Keratinocyte (primary cell): ENCODE results near the gene PDE4C. TPM values are rescaled to one million over a fixed set of nuclear protein-coding genes. Genes with fewer than 3 reads are reported as not detected.
A peak's percentile ranks its signal among the peaks of the same experiment; 100 is the strongest.

Experiments used
- DNase-seq: peaks from one replicate; pipeline ENCODE4 v3.0.0-alpha.2; 2011; ENCODE audit warnings: low read depth, missing footprints, low spot score
- FAIRE-seq: peaks from 2 replicates; lab custom pipeline; 2011; peaks lifted over from hg19 to GRCh38; lab: Jason Lieb, UNC
- H2AFZ ChIP-seq: 2 replicates; pipeline ENCODE4 v1.6.0; 2012; ENCODE audit warnings: low read length, control low read depth, inconsistent platforms; ENCODE audit not compliant: control insufficient read depth
- H3K27ac ChIP-seq: 2 replicates; pipeline ENCODE4 v1.5.1; 2011; ENCODE audit warnings: low read length; ENCODE audit not compliant: control insufficient read depth, insufficient read depth
- H3K27me3 ChIP-seq: 3 replicates; pipeline ENCODE4 v1.6.0; 2011; ENCODE audit warnings: low read length; ENCODE audit not compliant: control insufficient read depth, insufficient read depth; ENCODE audit errors: extremely low read depth
- H3K36me3 ChIP-seq, 2 experiments: 2 replicates in 1 of 2; 3 replicates in 1 of 2; pipeline ENCODE4 v1.5.1; 2011; ENCODE audit warnings: low read length in 2 of 2, mild to moderate bottlenecking in 1 of 2; ENCODE audit not compliant: control insufficient read depth in 2 of 2, insufficient read depth in 2 of 2; ENCODE audit errors: extremely low read depth in 1 of 2
- H3K4me1 ChIP-seq: 3 replicates; pipeline ENCODE4 v1.5.1; 2011; ENCODE audit warnings: low read length; ENCODE audit not compliant: control insufficient read depth, insufficient read depth; ENCODE audit errors: extremely low read depth
- H3K4me2 ChIP-seq: 3 replicates; pipeline ENCODE4 v1.6.0; 2011; ENCODE audit warnings: low read depth, low read length; ENCODE audit not compliant: control insufficient read depth, insufficient read depth; ENCODE audit errors: extremely low read depth
- H3K4me3 ChIP-seq, 3 experiments: fragments of 200-600 bp in 1 of 3; sonication (generic) in 1 of 3; 2 replicates in 2 of 3; 3 replicates in 1 of 3; pipeline ENCODE4 v1.5.1; 2011 to 2016; ENCODE audit warnings: low read length in 3 of 3, mild to moderate bottlenecking in 3 of 3, control low read depth in 2 of 3, inconsistent platforms in 1 of 3, low read depth in 1 of 3, mixed read lengths in 1 of 3, mixed run types in 1 of 3, moderate library complexity in 1 of 3; ENCODE audit not compliant: control insufficient read depth in 2 of 3, insufficient read depth in 2 of 3; ENCODE audit errors: extremely low read depth in 1 of 3
- H3K79me2 ChIP-seq: 2 replicates; pipeline ENCODE4 v1.6.0; 2012; ENCODE audit warnings: low read length; ENCODE audit not compliant: control insufficient read depth, insufficient read depth
- H3K9ac ChIP-seq: 3 replicates; pipeline ENCODE4 v1.6.0; 2011; ENCODE audit warnings: low read length; ENCODE audit not compliant: control insufficient read depth, insufficient read depth; ENCODE audit errors: extremely low read depth
- H3K9me1 ChIP-seq: 3 replicates; pipeline ENCODE4 v1.6.0; 2011; ENCODE audit warnings: low read length; ENCODE audit not compliant: control insufficient read depth, insufficient read depth; ENCODE audit errors: extremely low read depth
- H3K9me3 ChIP-seq: 2 replicates; pipeline ENCODE4 v1.5.1; 2012; ENCODE audit warnings: low read depth, low read length; ENCODE audit not compliant: control insufficient read depth
- H4K20me1 ChIP-seq: 3 replicates; pipeline ENCODE4 v1.6.0; 2011; ENCODE audit warnings: low read length; ENCODE audit not compliant: control insufficient read depth, insufficient read depth; ENCODE audit errors: extremely low read depth
- EZH2 ChIP-seq: IDR thresholded peaks from one replicate; pipeline ENCODE4 v1.6.1; 2012; ENCODE audit warnings: inconsistent platforms, mild to moderate bottlenecking, low read length, moderate library complexity
- dilution Hi-C: fragments of 300-500 bp; cut with MboI; formaldehyde crosslinking; loops from one replicate; pipeline ENCODE4 v1.7.0; 2020; ENCODE audit warnings: low sequenced_read_pairs; ENCODE audit not compliant: extremely low pct_ligation_motif_present
- polyA plus RNA-seq, 5 experiments: library from polyadenylated mRNA; depleted of rRNA in 3 of 5; stranded (reverse) in 3 of 5; stranded (forward) in 1 of 5; unstranded in 1 of 5; fragments of >200 nt; gene quantifications; 1 replicate in 1 of 5; 2 replicates in 3 of 5; 3 replicates in 1 of 5; pipeline versions ENCODE4 v1.2.1 to v1.2.3, GENCODE V29; 2011 to 2012; ENCODE audit warnings: missing spikeins in 2 of 5, low read depth in 1 of 5, low replicate concordance in 1 of 5
- TF ChIP-seq, protein P1 (sequence below), 3 experiments: IDR thresholded peaks in 1 of 3; conservative IDR thresholded peaks in 1 of 3; optimal IDR thresholded peaks in 1 of 3; 2 replicates in 2 of 3; 3 replicates in 1 of 3; pipeline versions ENCODE3 to v1.5.1; 2011; ENCODE audit warnings: low read length in 3 of 3, mild to moderate bottlenecking in 3 of 3, moderate library complexity in 2 of 3, control low read depth in 1 of 3, inconsistent platforms in 1 of 3; ENCODE audit not compliant: insufficient read depth in 2 of 3; ENCODE audit errors: extremely low read depth in 1 of 3

PDE4C gene
- polyA plus RNA-seq, 1 donor (not counting 4 experiments of a cell fraction or from before 2014, with no cell fraction given), result not detected

DNA sequence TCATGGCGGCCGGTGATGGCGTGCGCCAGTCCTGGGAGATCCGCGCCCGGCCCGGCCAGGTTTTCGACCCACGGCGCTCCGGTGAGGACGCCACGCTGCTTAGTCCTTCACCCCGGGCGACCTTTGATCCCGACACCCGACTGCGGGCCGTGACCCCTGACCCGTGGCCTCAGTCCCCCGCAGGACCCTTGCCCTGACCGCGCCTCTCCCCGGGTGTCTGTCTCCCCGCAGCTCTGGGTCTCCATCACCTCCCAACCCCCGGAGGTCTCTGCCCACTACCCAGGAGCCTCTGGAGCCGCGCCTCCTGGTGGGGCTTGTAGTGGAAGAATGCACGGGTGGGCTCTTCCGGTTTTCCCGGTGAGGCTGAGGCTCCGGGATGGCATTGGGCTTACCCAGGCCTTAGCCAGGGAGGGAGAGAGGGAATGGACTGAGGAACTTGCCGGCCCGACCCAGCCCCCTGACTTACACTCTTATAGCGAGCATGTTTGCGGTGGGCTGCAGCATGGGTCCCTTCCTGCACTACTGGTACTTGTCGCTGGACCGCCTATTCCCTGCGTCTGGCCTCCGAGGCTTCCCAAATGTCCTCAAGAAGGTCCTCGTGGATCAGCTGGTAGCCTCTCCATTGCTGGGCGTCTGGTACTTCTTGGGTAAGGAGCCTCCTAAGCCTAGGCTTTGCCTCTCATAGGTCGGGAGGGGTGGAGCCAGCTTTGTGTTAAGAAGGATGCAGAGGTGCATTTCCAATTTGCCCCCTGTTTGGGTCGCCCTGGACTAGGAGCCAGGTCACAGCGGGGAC lies 32.7 kb downstream of the PDE4C start:
- H3K4me2 ChIP-seq, result peak overlapping the region; percentile 98
- H3K9ac ChIP-seq, result peak overlapping the region; percentile 82
- TF ChIP-seq, protein P1, sequence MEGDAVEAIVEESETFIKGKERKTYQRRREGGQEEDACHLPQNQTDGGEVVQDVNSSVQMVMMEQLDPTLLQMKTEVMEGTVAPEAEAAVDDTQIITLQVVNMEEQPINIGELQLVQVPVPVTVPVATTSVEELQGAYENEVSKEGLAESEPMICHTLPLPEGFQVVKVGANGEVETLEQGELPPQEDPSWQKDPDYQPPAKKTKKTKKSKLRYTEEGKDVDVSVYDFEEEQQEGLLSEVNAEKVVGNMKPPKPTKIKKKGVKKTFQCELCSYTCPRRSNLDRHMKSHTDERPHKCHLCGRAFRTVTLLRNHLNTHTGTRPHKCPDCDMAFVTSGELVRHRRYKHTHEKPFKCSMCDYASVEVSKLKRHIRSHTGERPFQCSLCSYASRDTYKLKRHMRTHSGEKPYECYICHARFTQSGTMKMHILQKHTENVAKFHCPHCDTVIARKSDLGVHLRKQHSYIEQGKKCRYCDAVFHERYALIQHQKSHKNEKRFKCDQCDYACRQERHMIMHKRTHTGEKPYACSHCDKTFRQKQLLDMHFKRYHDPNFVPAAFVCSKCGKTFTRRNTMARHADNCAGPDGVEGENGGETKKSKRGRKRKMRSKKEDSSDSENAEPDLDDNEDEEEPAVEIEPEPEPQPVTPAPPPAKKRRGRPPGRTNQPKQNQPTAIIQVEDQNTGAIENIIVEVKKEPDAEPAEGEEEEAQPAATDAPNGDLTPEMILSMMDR (optimal IDR thresholded peaks at IDR 0.05 in 1 of 3, IDR thresholded peaks at IDR 0.05 in 1 of 3, conservative IDR thresholded peaks at IDR 0.05 in 1 of 3; ENCODE audit: extremely low read depth in 1 of 3, insufficient read depth in 2 of 3, low read length in 3 of 3), result no peak
- TF ChIP-seq EZH2, result no peak
- dilution Hi-C loops, result no loop called here
- FAIRE-seq, result no peak
- DNase-seq, result no peak
- H3K27ac ChIP-seq, result peak overlapping the region; percentile 63
- H3K27me3 ChIP-seq, result no peaks in the 10 kb centered on the region
- peaks cover 4% of the 10 kb centered on the region for H3K9me1 ChIP-seq
- peak overlapping the region; percentile 71 for H2AFZ ChIP-seq
- peak overlapping the region; percentile 83 to 89 (median 86) for H3K4me3 ChIP-seq
- no peaks in the 10 kb centered on the region for H4K20me1 ChIP-seq
- H3K4me1 ChIP-seq, result peaks cover 20% of the 10 kb centered on the region
- no peaks in the 10 kb centered on the region for H3K9me3 ChIP-seq
- H3K36me3 ChIP-seq, result peaks cover 4 to 9% of the 10 kb centered on the region in 2 experiments
- H3K79me2 ChIP-seq, result peaks cover 6% of the 10 kb centered on the region

DNA sequence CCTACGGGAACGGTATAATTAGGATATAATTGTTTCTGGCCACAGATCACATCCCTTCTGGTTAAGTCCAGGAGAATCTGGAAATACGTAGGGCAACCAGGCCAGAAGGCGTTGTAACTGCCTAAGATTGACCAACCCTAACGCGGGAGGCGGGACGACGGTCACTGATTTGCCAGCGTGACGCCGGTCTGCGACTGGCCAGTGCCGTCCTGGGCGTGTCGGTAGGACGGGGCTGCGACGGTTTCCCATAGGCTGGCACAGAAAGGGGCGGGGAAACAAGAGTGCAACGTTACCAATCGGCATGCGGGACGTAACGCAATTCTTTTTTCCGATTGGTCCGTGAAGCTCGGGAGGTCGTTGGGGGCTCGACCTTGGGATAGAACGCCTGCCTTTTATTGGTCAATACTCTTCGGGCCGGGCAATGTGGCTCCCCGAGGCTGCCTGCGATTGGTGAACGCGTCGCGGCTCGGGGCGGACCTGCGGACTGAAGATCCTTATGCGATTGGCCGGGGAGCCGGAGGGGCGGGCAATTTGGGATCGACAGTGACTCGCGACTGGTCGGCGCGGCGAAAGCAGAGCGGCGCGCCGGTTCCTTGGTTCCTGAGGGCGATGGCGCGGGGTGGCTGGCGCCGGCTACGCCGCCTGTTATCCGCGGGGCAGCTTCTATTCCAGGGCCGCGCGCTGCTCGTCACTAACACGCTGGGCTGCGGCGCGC lies 33.4 kb downstream of the PDE4C start, which contains the start of gene MPV17L2:
TSS of gene MPV17L2 (plus strand) at position 546 of the 715 bp plus-strand sequence. CDS start at position 610, 64 bp downstream.
- TF ChIP-seq EZH2, result no peak
- TF ChIP-seq, protein P1 (optimal IDR thresholded peaks at IDR 0.05 in 1 of 3, IDR thresholded peaks at IDR 0.05 in 1 of 3, conservative IDR thresholded peaks at IDR 0.05 in 1 of 3; ENCODE audit: extremely low read depth in 1 of 3, insufficient read depth in 2 of 3, low read length in 3 of 3), result no peak
- FAIRE-seq (peak; percentile 97), DNase-seq (peak; percentile 99)
- H3K27ac ChIP-seq, result peak within 1 kb of the TSS; percentile 81
- peaks cover 4% of the 10 kb centered on the region for H3K9me1 ChIP-seq
- peak within 1 kb of the TSS; percentile 71 for H2AFZ ChIP-seq
- peaks cover 6% of the 10 kb centered on the region for H3K79me2 ChIP-seq
- H3K9me3 ChIP-seq, result no peaks in the 10 kb centered on the region
- dilution Hi-C loops, result no loop called here
- peaks cover 20% of the 10 kb centered on the region for H3K4me1 ChIP-seq
- H3K27me3 ChIP-seq, result no peaks in the 10 kb centered on the region
- H4K20me1 ChIP-seq, result no peaks in the 10 kb centered on the region
- peak within 1 kb of the TSS; percentile 83 to 89 (median 86) for H3K4me3 ChIP-seq
- peaks cover 4 to 9% of the 10 kb centered on the region in 2 experiments for H3K36me3 ChIP-seq
- H3K9ac ChIP-seq, result peak within 1 kb of the TSS; percentile 85
- H3K4me2 ChIP-seq, result peak within 1 kb of the TSS; percentile 98
